Cerebellar cortex (tissue), 1 donor: ENCODE data around the gene NRXN3.

Experiments
- DNase-seq: peaks from one replicate; pipeline ENCODE4 v3.0.0-alpha.2; 2015; ENCODE audit warnings: low spot score

Gene NRXN3

GRCh38 chr14:79150226-79150625 is 980.1 kb downstream of the NRXN3 start:
- no peak for DNase-seq

GRCh38 chr14:79157369-79157768 is 987.2 kb downstream of the NRXN3 start:
- DNase-seq, result no peak

- DNase-seq, result no peak
Observed at GRCh38 chr14:79161571-79161970, 991.4 kb downstream of the NRXN3 start.

- no peak for DNase-seq
Observed at GRCh38 chr14:79162833-79163232, 992.7 kb downstream of the NRXN3 start.

- DNase-seq, result peak; percentile 65
Observed at GRCh38 chr14:79165471-79166090, 995.4 kb downstream of the NRXN3 start.

- no peak for DNase-seq
Observed at GRCh38 chr14:79166171-79166570, 996.0 kb downstream of the NRXN3 start.

GRCh38 chr14:79167957-79168356 is 997.8 kb downstream of the NRXN3 start:
- DNase-seq, result no peak

GRCh38 chr14:79175671-79176070 is 1005.5 kb downstream of the NRXN3 start:
- DNase-seq, result no peak

GRCh38 chr14:79177106-79177505 is 1006.9 kb downstream of the NRXN3 start:
- DNase-seq, result no peak

- DNase-seq, result no peak
Observed at GRCh38 chr14:79178719-79179118, 1008.5 kb downstream of the NRXN3 start.

- no peak for DNase-seq
Observed at GRCh38 chr14:79179985-79180384, 1009.8 kb downstream of the NRXN3 start.

GRCh38 chr14:79180656-79181055 is 1010.5 kb downstream of the NRXN3 start:
- no peak for DNase-seq

GRCh38 chr14:79186523-79186922 is 1016.4 kb downstream of the NRXN3 start:
- DNase-seq, result no peak

- DNase-seq, result no peak
Observed at GRCh38 chr14:79193689-79194477, 1023.7 kb downstream of the NRXN3 start.

GRCh38 chr14:79196216-79196615 is 1026.0 kb downstream of the NRXN3 start:
- no peak for DNase-seq

- DNase-seq, result no peak
Observed at GRCh38 chr14:79197516-79197915, 1027.3 kb downstream of the NRXN3 start.

- no peak for DNase-seq
Observed at GRCh38 chr14:79199217-79199616, 1029.0 kb downstream of the NRXN3 start.

GRCh38 chr14:79201564-79202207 is 1031.5 kb downstream of the NRXN3 start:
- DNase-seq, result no peak

GRCh38 chr14:79204591-79204990 is 1034.4 kb downstream of the NRXN3 start:
- peak; percentile 53 for DNase-seq

GRCh38 chr14:79209418-79209817 is 1039.2 kb downstream of the NRXN3 start:
- DNase-seq, result no peak

- DNase-seq, result no peak
Observed at GRCh38 chr14:79225815-79226214, 1055.6 kb downstream of the NRXN3 start.

GRCh38 chr14:79229383-79229909 is 1059.3 kb downstream of the NRXN3 start:
- no peak for DNase-seq

GRCh38 chr14:79242666-79243065 is 1072.5 kb downstream of the NRXN3 start:
- DNase-seq, result no peak
